Measurements from ENCODE around the gene DNAJC18.
"Not testable (repeated sequence)": the region's sequence is repeated elsewhere in the genome, so short reads cannot be mapped to it uniquely, and the experiment has no call there.

Gene DNAJC18

GRCh38 chr5:139435676-139436075 lies 3.6 kb downstream of the DNAJC18 start:
- in situ Hi-C loops (cut with HindIII; ENCODE audit: low sequenced_read_pairs): loop anchor here (5.0 to 25.0 kb wide), 3 partner anchors 62 to 327 kb away; no protein-coding TSS in a partner anchor

- in situ Hi-C loops (cut with HindIII; ENCODE audit: low sequenced_read_pairs): loop anchor here (25.0 kb wide), 1 partner anchor 331 kb away; no protein-coding TSS in a partner anchor
Observed at GRCh38 chr5:139431706-139432105, 7.6 kb downstream of the DNAJC18 start.

- in situ Hi-C loops (cut with HindIII; ENCODE audit: low sequenced_read_pairs): loop anchor here (25.0 kb wide), 1 partner anchor 332 kb away; no protein-coding TSS in a partner anchor
Observed at GRCh38 chr5:139430015-139430414, 9.3 kb downstream of the DNAJC18 start.

GRCh38 chr5:139426203-139426885 lies 13.0 kb downstream of the DNAJC18 start:
- in situ Hi-C loops (cut with HindIII; ENCODE audit: low sequenced_read_pairs): loop anchor here (25.0 kb wide), 1 partner anchor 336 kb away; no protein-coding TSS in a partner anchor

- in situ Hi-C loops (cut with HindIII; ENCODE audit: low sequenced_read_pairs): loop anchor here (25.0 kb wide), 1 partner anchor 337 kb away; no protein-coding TSS in a partner anchor
Observed at GRCh38 chr5:139425497-139425896, 13.8 kb downstream of the DNAJC18 start.

- in situ Hi-C loops (cut with HindIII; ENCODE audit: low sequenced_read_pairs): no loop called here
Observed at GRCh38 chr5:139422307-139422893, 16.9 kb downstream of the DNAJC18 start.

- in situ Hi-C loops (cut with HindIII; ENCODE audit: low sequenced_read_pairs): no loop called here
Observed at GRCh38 chr5:139419226-139420192, 19.8 kb downstream of the DNAJC18 start.

GRCh38 chr5:139418793-139419192 lies 20.5 kb downstream of the DNAJC18 start:
- in situ Hi-C loops (cut with HindIII; ENCODE audit: low sequenced_read_pairs): no loop called here

GRCh38 chr5:139417214-139417613 lies 22.1 kb downstream of the DNAJC18 start:
- in situ Hi-C loops (cut with HindIII; ENCODE audit: low sequenced_read_pairs): no loop called here

- in situ Hi-C loops (cut with HindIII; ENCODE audit: low sequenced_read_pairs): no loop called here
Observed at GRCh38 chr5:139416651-139417050, 22.7 kb downstream of the DNAJC18 start.

GRCh38 chr5:139415869-139416268 lies 23.5 kb downstream of the DNAJC18 start:
- in situ Hi-C loops (cut with HindIII; ENCODE audit: low sequenced_read_pairs): no loop called here

GRCh38 chr5:139415221-139415861 lies 24.0 kb downstream of the DNAJC18 start:
- in situ Hi-C loops (cut with HindIII; ENCODE audit: low sequenced_read_pairs): no loop called here

- in situ Hi-C loops (cut with HindIII; ENCODE audit: low sequenced_read_pairs): loop anchor here (5.0 kb wide), 1 partner anchor 108 kb away; no protein-coding TSS in a partner anchor
Observed at GRCh38 chr5:139414581-139415130, 24.7 kb downstream of the DNAJC18 start.

- in situ Hi-C loops (cut with HindIII; ENCODE audit: low sequenced_read_pairs): loop anchor here (5.0 kb wide), 1 partner anchor 108 kb away; no protein-coding TSS in a partner anchor
Observed at GRCh38 chr5:139413963-139414362, 25.4 kb downstream of the DNAJC18 start.

GRCh38 chr5:139413153-139413552 lies 26.2 kb downstream of the DNAJC18 start:
- in situ Hi-C loops (cut with HindIII; ENCODE audit: low sequenced_read_pairs): loop anchor here (5.0 kb wide), 1 partner anchor 109 kb away; no protein-coding TSS in a partner anchor

- in situ Hi-C loops (cut with HindIII; ENCODE audit: low sequenced_read_pairs): loop anchor here (5.0 kb wide), 1 partner anchor 111 kb away; no protein-coding TSS in a partner anchor
Observed at GRCh38 chr5:139410993-139411828, 28.1 kb downstream of the DNAJC18 start.

- in situ Hi-C loops (cut with HindIII; ENCODE audit: low sequenced_read_pairs): loop anchor here (5.0 kb wide), 1 partner anchor 112 kb away; no protein-coding TSS in a partner anchor
Observed at GRCh38 chr5:139410121-139410992, 29.0 kb downstream of the DNAJC18 start.

GRCh38 chr5:139409116-139409515 lies 30.2 kb downstream of the DNAJC18 start:
- in situ Hi-C loops (cut with HindIII; ENCODE audit: low sequenced_read_pairs): not testable (repeated sequence)
